H9 (cell line): ENCODE measurements around the gene CHMP1A. TPM values are rescaled to one million over a fixed set of nuclear protein-coding genes. Genes with fewer than 3 reads are reported as not detected.

Experiments
- DNase-seq: peaks from one replicate; pipeline ENCODE4 v3.0.0-alpha.2; 2017
- H2AFZ ChIP-seq: one replicate; pipeline ENCODE4 v1.6.1; 2013; ENCODE audit warnings: mild to moderate bottlenecking, low read length, control low read depth, moderate library complexity
- H2AK5ac ChIP-seq: 2 replicates; pipeline ENCODE4 v1.6.1; 2013; ENCODE audit warnings: low read length, control low read depth, mixed read lengths; ENCODE audit not compliant: insufficient read length
- H2BK120ac ChIP-seq: one replicate; pipeline ENCODE4 v1.6.1; 2013; ENCODE audit warnings: low read depth, mild to moderate bottlenecking, low read length, control low read depth, inconsistent platforms; ENCODE audit not compliant: poor library complexity, severe bottlenecking
- H2BK12ac ChIP-seq: 2 replicates; pipeline ENCODE4 v1.6.1; 2013; ENCODE audit warnings: low read length, control low read depth, mixed read lengths, low read depth; ENCODE audit not compliant: insufficient read length
- H2BK15ac ChIP-seq: 2 replicates; pipeline ENCODE4 v1.6.1; 2013; ENCODE audit warnings: low read depth, low read length, control low read depth
- H2BK20ac ChIP-seq: one replicate; pipeline ENCODE4 v1.6.1; 2013; ENCODE audit warnings: low read depth, mild to moderate bottlenecking, low read length, control low read depth, inconsistent platforms; ENCODE audit not compliant: poor library complexity, severe bottlenecking
- H2BK5ac ChIP-seq: 2 replicates; pipeline ENCODE4 v1.6.1; 2013; ENCODE audit warnings: low read length, control low read depth, mixed read lengths; ENCODE audit not compliant: insufficient read length
- H3K14ac ChIP-seq: 2 replicates; pipeline ENCODE4 v1.6.1; 2013; ENCODE audit warnings: low read length, control low read depth; ENCODE audit not compliant: insufficient read depth
- H3K18ac ChIP-seq: 2 replicates; pipeline ENCODE4 v1.6.1; 2013; ENCODE audit warnings: low read depth, mild to moderate bottlenecking, mixed read lengths, low read length, control low read depth; ENCODE audit not compliant: insufficient read length
- H3K23ac ChIP-seq: 2 replicates; pipeline ENCODE4 v1.6.1; 2013; ENCODE audit warnings: low read length, control low read depth, mixed read lengths, low read depth; ENCODE audit not compliant: insufficient read length
- H3K23me2 ChIP-seq: 2 replicates; pipeline ENCODE4 v1.6.1; 2013; ENCODE audit warnings: low read depth, mild to moderate bottlenecking, mixed read lengths, low read length, control low read depth; ENCODE audit not compliant: insufficient read length, poor library complexity, severe bottlenecking
- H3K27ac ChIP-seq: 2 replicates; pipeline ENCODE4 v1.5.1; 2013; ENCODE audit warnings: low read length, control low read depth, mixed read lengths, low read depth; ENCODE audit not compliant: insufficient read length
- H3K27me3 ChIP-seq: 2 replicates; pipeline ENCODE4 v1.6.1; 2013; ENCODE audit warnings: low read length, control low read depth, inconsistent platforms; ENCODE audit not compliant: insufficient read depth
- H3K4ac ChIP-seq: 2 replicates; pipeline ENCODE4 v1.6.1; 2013; ENCODE audit warnings: low read depth, mild to moderate bottlenecking, control low read depth, inconsistent platforms, low read length, moderate library complexity
- H3K4me1 ChIP-seq: 2 replicates; pipeline ENCODE4 v1.6.1; 2013; ENCODE audit warnings: low read length, control low read depth, inconsistent platforms; ENCODE audit not compliant: insufficient read depth
- H3K4me2 ChIP-seq: 2 replicates; pipeline ENCODE4 v1.6.1; 2013; ENCODE audit warnings: low read length, control low read depth, mixed read lengths; ENCODE audit not compliant: insufficient read length, insufficient read depth
- H3K56ac ChIP-seq: 2 replicates; pipeline ENCODE4 v1.6.1; 2013; ENCODE audit warnings: low read depth, mild to moderate bottlenecking, mixed read lengths, low read length, control low read depth; ENCODE audit not compliant: insufficient read length
- H3K79me1 ChIP-seq: 2 replicates; pipeline ENCODE4 v1.6.1; 2013; ENCODE audit warnings: low read depth, mild to moderate bottlenecking, moderate library complexity, low read length, control low read depth, inconsistent platforms; ENCODE audit not compliant: insufficient read depth, poor library complexity, severe bottlenecking
- H3K79me2 ChIP-seq: 2 replicates; pipeline ENCODE4 v1.6.1; 2013; ENCODE audit warnings: low read length, control low read depth, inconsistent platforms; ENCODE audit not compliant: insufficient read depth
- H3K9ac ChIP-seq: 2 replicates; pipeline ENCODE4 v1.6.1; 2013; ENCODE audit warnings: low read length, control low read depth, mixed read lengths; ENCODE audit not compliant: insufficient read length; ENCODE audit errors: extremely low read depth
- H3K9me3 ChIP-seq: one replicate; pipeline ENCODE4 v1.6.1; 2013; ENCODE audit warnings: low read depth, low read length, inconsistent platforms; ENCODE audit not compliant: control insufficient read depth
- H3T11ph ChIP-seq: one replicate; pipeline ENCODE4 v1.6.1; 2013; ENCODE audit warnings: mild to moderate bottlenecking, low read length, control low read depth, inconsistent platforms
- H4K20me1 ChIP-seq: one replicate; pipeline ENCODE4 v1.6.1; 2013; ENCODE audit not compliant: control insufficient read depth, insufficient read length, insufficient read depth
- H4K5ac ChIP-seq: 2 replicates; pipeline ENCODE4 v1.6.1; 2013; ENCODE audit warnings: low read depth, mild to moderate bottlenecking, mixed read lengths, low read length, control low read depth; ENCODE audit not compliant: insufficient read length
- H4K8ac ChIP-seq: replicated peaks from 2 replicates; pipeline ENCODE4 v1.6.1; 2013; ENCODE audit warnings: low read length, control low read depth, mixed read lengths, low read depth; ENCODE audit not compliant: insufficient read length
- H4K91ac ChIP-seq: 2 replicates; pipeline ENCODE4 v1.6.1; 2013; ENCODE audit warnings: low read depth, mild to moderate bottlenecking, moderate library complexity, mixed read lengths, low read length, control low read depth; ENCODE audit not compliant: insufficient read length
- H3K27ac Mint-ChIP-seq, 3 experiments: 2 replicates in 2 of 3; 3 replicates in 1 of 3; pipeline ENCODE4 v1.8.0; 2020 to 2021; ENCODE audit warnings: mixed read lengths in 3 of 3, mild to moderate bottlenecking in 1 of 3, moderate library complexity in 1 of 3
- H3K27me3 Mint-ChIP-seq: 2 replicates; pipeline ENCODE4 v1.8.0; 2021; ENCODE audit warnings: low read depth, mild to moderate bottlenecking, moderate library complexity, mixed read lengths
- H3K36me3 Mint-ChIP-seq, 3 experiments: 2 replicates in 2 of 3; 3 replicates in 1 of 3; pipeline ENCODE4 v1.8.0; 2020 to 2021; ENCODE audit warnings: low read depth in 3 of 3, mixed read lengths in 3 of 3; ENCODE audit not compliant: insufficient read depth in 1 of 3
- H3K4me1 Mint-ChIP-seq, 2 experiments: 2 replicates each; pipeline ENCODE4 v1.8.0; 2020; ENCODE audit warnings: mixed read lengths in 2 of 2
- H3K4me3 Mint-ChIP-seq, 2 experiments: 2 replicates in 1 of 2; 3 replicates in 1 of 2; pipeline ENCODE4 v1.8.0; 2020 to 2021; ENCODE audit warnings: mild to moderate bottlenecking in 2 of 2, mixed read lengths in 2 of 2, moderate library complexity in 1 of 2
- H3K9me3 Mint-ChIP-seq, 2 experiments: 2 replicates in 1 of 2; 3 replicates in 1 of 2; pipeline ENCODE4 v1.8.0; 2020; ENCODE audit warnings: mild to moderate bottlenecking in 2 of 2, mixed read lengths in 2 of 2, moderate library complexity in 1 of 2
- WGBS: extraction: QIAGEN DNeasy Blood & Tissue Kit; methylation state at CpG from one replicate; pipeline ENCODE4 v1.1.7; 2013; ENCODE audit warnings: missing lambda C conversion rate, low lambda C conversion rate, mixed read lengths; ENCODE audit not compliant: insufficient read length; ENCODE audit errors: extremely low coverage; 5-methylcytosine and 5-hydroxymethylcytosine counted together
- total RNA-seq: library from RNA; stranded (reverse); gene quantifications from 2 replicates; pipeline ENCODE4 v1.2.1, GENCODE V29; 2021
- TF ChIP-seq, protein P1 (sequence below): fragments of 200-600 bp; sonication (generic); conservative IDR thresholded peaks from 3 replicates; pipeline ENCODE4 v1.8.0; 2021; ENCODE audit warnings: antibody characterized with exemption, mild to moderate bottlenecking

CHMP1A gene
- total RNA-seq, 1 experiment from 2014 or later = 89.6 TPM

DNA sequence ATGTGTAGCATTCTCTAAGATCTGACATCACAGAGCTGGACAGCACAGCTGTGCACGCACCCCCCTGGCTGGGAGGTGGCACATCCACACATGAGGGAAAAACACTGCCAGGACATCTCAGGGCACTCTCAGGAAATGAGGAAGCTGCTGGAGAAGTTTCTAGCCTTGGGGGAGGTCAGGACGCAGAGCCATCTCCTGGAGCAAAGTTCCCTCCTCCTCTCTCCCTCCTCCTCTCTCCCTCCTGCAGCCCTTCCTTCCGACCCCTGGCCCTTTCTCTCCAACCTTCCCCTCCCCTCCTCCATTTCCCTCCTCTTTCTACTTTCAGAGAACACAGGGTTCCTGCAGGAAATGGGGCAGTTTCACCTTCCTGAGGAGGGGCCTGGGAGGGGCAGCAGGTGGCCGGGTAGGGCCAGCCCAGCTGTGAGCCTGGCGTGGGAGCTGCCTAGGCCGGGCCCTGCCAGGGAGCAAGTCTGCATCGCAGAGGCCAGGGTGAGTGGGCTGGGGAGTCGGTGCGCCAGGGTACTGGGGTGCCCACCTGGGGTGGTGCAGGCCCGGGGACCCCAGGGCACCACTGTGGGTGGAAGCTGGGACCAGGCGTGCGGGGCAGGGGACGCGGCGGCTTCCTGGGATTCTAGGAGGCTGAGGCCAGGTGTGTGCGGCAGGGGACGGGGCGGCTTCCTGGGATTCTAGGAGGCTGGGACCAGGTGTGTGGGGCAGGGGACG lies 44.1 kb downstream of the CHMP1A start, which contains the start of gene DPEP1:
DPEP1 (plus strand) TSS at position 412 of the 723 bp plus-strand sequence. CDS start 16,769 bp downstream, outside the sequence.
- Histone ChIP-seq H3K14ac (peak within 1 kb of the TSS; percentile 1; the same call in 1 of the 2 replicates), H4K91ac (no peak within 1 kb of the TSS), H3K79me2 (no peaks in the 10 kb centered on the region), H3K4ac (no peak within 1 kb of the TSS), H3K18ac (no peak within 1 kb of the TSS), H3K27ac (no peak within 1 kb of the TSS), H4K20me1 (no peaks in the 10 kb centered on the region), H2BK5ac (no peak within 1 kb of the TSS), H2BK120ac (no peak within 1 kb of the TSS), H3K27me3 (no peaks in the 10 kb centered on the region), H3K23me2 (no peaks in the 10 kb centered on the region), H2AFZ (no peak within 1 kb of the TSS), H2AK5ac (no peak within 1 kb of the TSS), H3K4me2 (no peak within 1 kb of the TSS), H3T11ph (no peak within 1 kb of the TSS), H3K9ac (no peak within 1 kb of the TSS), H3K23ac (no peak within 1 kb of the TSS), H2BK12ac (no peak within 1 kb of the TSS), H3K79me1 (no peaks in the 10 kb centered on the region), H3K4me1 (no peaks in the 10 kb centered on the region; the same call in 1 of the 2 replicates), H2BK20ac (no peak within 1 kb of the TSS), H3K56ac (no peak within 1 kb of the TSS), H2BK15ac (0 out of 2 replicates have a peak within 1 kb of the TSS, but pooled peaks have one; percentile 52), H4K5ac (no peak within 1 kb of the TSS), H4K8ac (no peak within 1 kb of the TSS), H3K9me3 (no peaks in the 10 kb centered on the region)
- H3K9me3 Mint-ChIP-seq = peaks cover 0 to 2% of the 10 kb centered on the region in 2 experiments; a peak in 1 of 5 replicates
- peaks cover 0 to 5% (median 3%) of the 10 kb centered on the region in 3 experiments; a peak in 3 of 7 replicates for H3K36me3 Mint-ChIP-seq
- peaks cover 6 to 17% of the 10 kb centered on the region in 2 experiments for H3K4me1 Mint-ChIP-seq
- H3K4me3 Mint-ChIP-seq = peak within 1 kb of the TSS in 1 of 2 experiments; percentile 65; a peak in 3 of 5 replicates
- peak; percentile 59 for DNase-seq
- WGBS = no CpG with 5 or more reads among the region's 19 CpGs
- H3K27me3 Mint-ChIP-seq = peaks cover 1% of the 10 kb centered on the region
- no peak within 1 kb of the TSS; a peak in 1 of 7 replicates for H3K27ac Mint-ChIP-seq
- TF ChIP-seq, protein P1, sequence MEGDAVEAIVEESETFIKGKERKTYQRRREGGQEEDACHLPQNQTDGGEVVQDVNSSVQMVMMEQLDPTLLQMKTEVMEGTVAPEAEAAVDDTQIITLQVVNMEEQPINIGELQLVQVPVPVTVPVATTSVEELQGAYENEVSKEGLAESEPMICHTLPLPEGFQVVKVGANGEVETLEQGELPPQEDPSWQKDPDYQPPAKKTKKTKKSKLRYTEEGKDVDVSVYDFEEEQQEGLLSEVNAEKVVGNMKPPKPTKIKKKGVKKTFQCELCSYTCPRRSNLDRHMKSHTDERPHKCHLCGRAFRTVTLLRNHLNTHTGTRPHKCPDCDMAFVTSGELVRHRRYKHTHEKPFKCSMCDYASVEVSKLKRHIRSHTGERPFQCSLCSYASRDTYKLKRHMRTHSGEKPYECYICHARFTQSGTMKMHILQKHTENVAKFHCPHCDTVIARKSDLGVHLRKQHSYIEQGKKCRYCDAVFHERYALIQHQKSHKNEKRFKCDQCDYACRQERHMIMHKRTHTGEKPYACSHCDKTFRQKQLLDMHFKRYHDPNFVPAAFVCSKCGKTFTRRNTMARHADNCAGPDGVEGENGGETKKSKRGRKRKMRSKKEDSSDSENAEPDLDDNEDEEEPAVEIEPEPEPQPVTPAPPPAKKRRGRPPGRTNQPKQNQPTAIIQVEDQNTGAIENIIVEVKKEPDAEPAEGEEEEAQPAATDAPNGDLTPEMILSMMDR = no peak
